Lung (tissue), 12 donors: Measurements from ENCODE around the gene AP3S2. TPM values are rescaled to one million over a fixed set of nuclear protein-coding genes. Genes with fewer than 3 reads are reported as not detected.
A peak's percentile ranks its signal among the peaks of the same experiment; 100 is the strongest.

Experiments used
- ATAC-seq: fragments of 200-7000 bp; cut with Tn5 transposase; one replicate; pipeline ENCODE4 v1.9.1; 2020; ENCODE audit warnings: moderate number of reproducible peaks; ENCODE audit not compliant: insufficient read depth, low FRiP score
- DNase-seq, 3 donors: peaks; one replicate each; pipeline ENCODE4 v3.0.0-alpha.2; 2013 to 2017
- H3K27ac ChIP-seq, 2 donors: one replicate each; pipeline ENCODE4 v1.5.1; 2013; ENCODE audit warnings: mild to moderate bottlenecking in 2 of 2, moderate library complexity in 2 of 2, control low read depth in 1 of 2, inconsistent platforms in 1 of 2, low read depth in 1 of 2, low read length in 1 of 2
- H3K27me3 ChIP-seq, 3 donors: one replicate each; pipeline ENCODE4 v1.5.1; 2013; ENCODE audit warnings: low read length in 2 of 3; ENCODE audit not compliant: control insufficient read depth in 3 of 3, insufficient read depth in 3 of 3
- H3K36me3 ChIP-seq, 4 donors: one replicate each; pipeline ENCODE4 v1.5.1; 2013; ENCODE audit warnings: low read length in 4 of 4, mild to moderate bottlenecking in 1 of 4, moderate library complexity in 1 of 4; ENCODE audit not compliant: control insufficient read depth in 4 of 4, insufficient read depth in 4 of 4
- H3K4me1 ChIP-seq, 5 donors: one replicate each; pipeline ENCODE4 v1.5.1; 2013; ENCODE audit warnings: low read length in 5 of 5, mild to moderate bottlenecking in 2 of 5, moderate library complexity in 1 of 5; ENCODE audit not compliant: control insufficient read depth in 5 of 5, insufficient read depth in 5 of 5
- H3K4me3 ChIP-seq: one replicate; pipeline ENCODE4 v1.5.1; 2013; ENCODE audit warnings: mild to moderate bottlenecking, control low read depth, moderate library complexity
- H3K9ac ChIP-seq, 2 donors: one replicate each; pipeline ENCODE4 v1.5.1; 2013; ENCODE audit warnings: low read length in 2 of 2, control low read depth in 1 of 2; ENCODE audit not compliant: insufficient read depth in 1 of 2
- H3K9me3 ChIP-seq, 4 donors: one replicate each; pipeline ENCODE4 v1.5.1; 2013; ENCODE audit warnings: low read length in 3 of 4, mild to moderate bottlenecking in 1 of 4, moderate library complexity in 1 of 4; ENCODE audit not compliant: control insufficient read depth in 4 of 4, insufficient read depth in 3 of 4
- CTCF ChIP-seq: IDR thresholded peaks from 2 replicates; pipeline ENCODE4 v1.5.1; 2012; ENCODE audit warnings: mild to moderate bottlenecking; ENCODE audit errors: control extremely low read depth, extremely low read depth
- WGBS, 2 donors: extraction: QIAGEN DNeasy Blood & Tissue Kit; methylation state at CpG; one replicate each; pipeline ENCODE4 v1.1.7; 2013; 5-methylcytosine and 5-hydroxymethylcytosine counted together
- polyA plus RNA-seq, 2 donors: library from polyadenylated mRNA; stranded (reverse); fragments of 200-250 nt; gene quantifications; one replicate each; pipeline ENCODE4 v1.2.1, GENCODE V29; 2013
- total RNA-seq, 2 donors: library from RNA; depleted of rRNA in 1 of 2; stranded (reverse); fragments of >200 nt in 1 of 2; gene quantifications; one replicate each; pipeline ENCODE4 v1.2.1, GENCODE V29; 2014 to 2021
- donor health status: control.
- donor health status: control.
- donor health status: Bipolar disorder and iron deficiency.
- donor health status: healthy.
- donor health status: DM: yes; HTN: yes; CAD: no.

The AP3S2 gene
- total and polyA plus RNA-seq, 4 donors: 9.9 to 31.8 (median 25.9) TPM

GRCh38 chr15:89812847-89813320 lies 80.9 kb downstream of the AP3S2 start:
- H3K27ac ChIP-seq: no peak overlapping the region
- 89 to 97% methylated on average over 7 of the region's 7 CpGs for WGBS, 2 donors
- peaks cover 0 to 7% (median 0%) of the 10 kb centered on the region in 5 donors for H3K4me1 ChIP-seq
- H3K36me3 ChIP-seq: no peaks in the 10 kb centered on the region
- H3K4me3 ChIP-seq: no peak overlapping the region
- peaks cover 0 to 3% (median 1%) of the 10 kb centered on the region in 4 donors for H3K9me3 ChIP-seq
- H3K9ac ChIP-seq: no peak overlapping the region
- ATAC-seq (no peak), DNase-seq (no peak)
- no peak for TF ChIP-seq CTCF
- peaks cover 0 to 26% (median 20%) of the 10 kb centered on the region in 3 donors for H3K27me3 ChIP-seq

GRCh38 chr15:89812011-89812846 lies 81.6 kb downstream of the AP3S2 start:
- TF ChIP-seq CTCF: no peak
- ATAC-seq (peak; percentile 45), DNase-seq (no peak)
- Histone ChIP-seq H3K36me3 (no peaks in the 10 kb centered on the region), H3K9me3 (peaks cover 0 to 3% (median 1%) of the 10 kb centered on the region in 4 donors), H3K27ac (no peak overlapping the region), H3K27me3 (peaks cover 0 to 26% (median 20%) of the 10 kb centered on the region in 3 donors), H3K4me1 (peaks cover 0 to 7% (median 0%) of the 10 kb centered on the region in 5 donors), H3K9ac (no peak overlapping the region), H3K4me3 (no peak overlapping the region)
- WGBS, 2 donors: 61 to 74% methylated on average over 8 of the region's 8 CpGs

- DNase-seq (no peak), ATAC-seq (no peak)
- 94 to 96% methylated on average over 7 of the region's 7 CpGs for whole genome bisulfite sequencing, 2 donors
- no peak overlapping the region for H3K4me3 ChIP-seq
- H3K4me1 ChIP-seq: peaks cover 0 to 7% (median 0%) of the 10 kb centered on the region in 5 donors
- peaks cover 0 to 15% (median 10%) of the 10 kb centered on the region in 3 donors for H3K27me3 ChIP-seq
- H3K36me3 ChIP-seq: no peaks in the 10 kb centered on the region
- H3K9me3 ChIP-seq: peaks cover 0 to 2% (median 1%) of the 10 kb centered on the region in 4 donors
- H3K27ac ChIP-seq: no peak overlapping the region
- TF ChIP-seq CTCF: no peak
- H3K9ac ChIP-seq: no peak overlapping the region
Observed at GRCh38 chr15:89810837-89811236, 83.0 kb downstream of the AP3S2 start.
